ENCODE data around the gene FOXO6. TPM values are rescaled to one million over a fixed set of nuclear protein-coding genes. Genes with fewer than 3 reads are reported as not detected.

FOXO6 gene
- total RNA-seq, 4 donors from 2014 or later, result 3.9 to 20.1 (median 7.6) TPM; not detected in 1

- intact Hi-C loops (cut with DNase I; ENCODE audit: low total_unique reads), result no loop called here
- Histone ChIP-seq H3K9me3 (no peaks in the 10 kb centered on the region), H3K27ac (no peak overlapping the region), H3K36me3 (no peaks in the 10 kb centered on the region), H3K27me3 (no peaks in the 10 kb centered on the region), H3K4me3 (no peak overlapping the region), H3K4me1 (no peaks in the 10 kb centered on the region)
- TF ChIP-seq POLR2A (IDR thresholded peaks at IDR 0.05), result no peak
- TF ChIP-seq, protein P1, sequence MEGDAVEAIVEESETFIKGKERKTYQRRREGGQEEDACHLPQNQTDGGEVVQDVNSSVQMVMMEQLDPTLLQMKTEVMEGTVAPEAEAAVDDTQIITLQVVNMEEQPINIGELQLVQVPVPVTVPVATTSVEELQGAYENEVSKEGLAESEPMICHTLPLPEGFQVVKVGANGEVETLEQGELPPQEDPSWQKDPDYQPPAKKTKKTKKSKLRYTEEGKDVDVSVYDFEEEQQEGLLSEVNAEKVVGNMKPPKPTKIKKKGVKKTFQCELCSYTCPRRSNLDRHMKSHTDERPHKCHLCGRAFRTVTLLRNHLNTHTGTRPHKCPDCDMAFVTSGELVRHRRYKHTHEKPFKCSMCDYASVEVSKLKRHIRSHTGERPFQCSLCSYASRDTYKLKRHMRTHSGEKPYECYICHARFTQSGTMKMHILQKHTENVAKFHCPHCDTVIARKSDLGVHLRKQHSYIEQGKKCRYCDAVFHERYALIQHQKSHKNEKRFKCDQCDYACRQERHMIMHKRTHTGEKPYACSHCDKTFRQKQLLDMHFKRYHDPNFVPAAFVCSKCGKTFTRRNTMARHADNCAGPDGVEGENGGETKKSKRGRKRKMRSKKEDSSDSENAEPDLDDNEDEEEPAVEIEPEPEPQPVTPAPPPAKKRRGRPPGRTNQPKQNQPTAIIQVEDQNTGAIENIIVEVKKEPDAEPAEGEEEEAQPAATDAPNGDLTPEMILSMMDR (IDR thresholded peaks at IDR 0.05), result no peak
- no peak for DNase-seq
Observed at GRCh38 chr1:41348394-41348793, 12.8 kb upstream of the FOXO6 start.

GRCh38 chr1:41349361-41350054 is 11.7 kb upstream of the FOXO6 start:
- TF ChIP-seq, protein P1 (IDR thresholded peaks at IDR 0.05), result no peak
- TF ChIP-seq POLR2A (IDR thresholded peaks at IDR 0.05), result no peak
- no peak overlapping the region for H3K4me3 ChIP-seq
- intact Hi-C loops (cut with DNase I; ENCODE audit: low total_unique reads), result no loop called here
- H3K9me3 ChIP-seq, result no peaks in the 10 kb centered on the region
- no peaks in the 10 kb centered on the region for H3K4me1 ChIP-seq
- peak in 1 of 2 donors; percentile 10 for DNase-seq
- H3K27ac ChIP-seq, result no peak overlapping the region
- H3K36me3 ChIP-seq, result no peaks in the 10 kb centered on the region
- H3K27me3 ChIP-seq, result no peaks in the 10 kb centered on the region

DNA sequence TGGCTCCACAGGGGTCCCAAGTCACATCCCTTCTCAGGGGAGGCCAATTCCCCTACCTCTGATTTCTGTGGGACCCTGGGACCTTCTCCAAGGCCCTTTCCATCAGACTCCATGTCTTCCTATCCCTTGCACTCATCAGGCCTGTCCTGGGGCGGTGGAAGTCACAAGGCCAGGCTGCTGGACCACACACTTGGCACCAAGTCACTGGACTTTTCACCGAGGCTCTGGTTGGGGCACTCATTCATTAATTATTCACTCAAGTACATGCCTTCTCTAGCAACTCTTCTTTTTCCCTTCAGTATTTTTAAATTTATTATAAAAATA is 11.2 kb upstream of the FOXO6 start:
- no peaks in the 10 kb centered on the region for H3K36me3 ChIP-seq
- no peak overlapping the region for H3K27ac ChIP-seq
- DNase-seq, result no peak
- no peaks in the 10 kb centered on the region for H3K9me3 ChIP-seq
- intact Hi-C loops (cut with DNase I; ENCODE audit: low total_unique reads), result no loop called here
- no peak overlapping the region for H3K4me3 ChIP-seq
- TF ChIP-seq POLR2A (IDR thresholded peaks at IDR 0.05), result no peak
- TF ChIP-seq, protein P1 (IDR thresholded peaks at IDR 0.05), result no peak
- no peaks in the 10 kb centered on the region for H3K4me1 ChIP-seq
- no peaks in the 10 kb centered on the region for H3K27me3 ChIP-seq

- Histone ChIP-seq H3K27me3 (no peaks in the 10 kb centered on the region), H3K27ac (no peak overlapping the region), H3K4me1 (no peaks in the 10 kb centered on the region), H3K36me3 (no peaks in the 10 kb centered on the region), H3K9me3 (no peaks in the 10 kb centered on the region), H3K4me3 (no peak overlapping the region)
- TF ChIP-seq, protein P1 (IDR thresholded peaks at IDR 0.05), result no peak
- no peak for TF ChIP-seq POLR2A (IDR thresholded peaks at IDR 0.05)
- intact Hi-C loops (cut with DNase I; ENCODE audit: low total_unique reads), result no loop called here
- no peak for DNase-seq
Observed at GRCh38 chr1:41351262-41352151, 9.7 kb upstream of the FOXO6 start.

GRCh38 chr1:41353744-41354143 is 7.5 kb upstream of the FOXO6 start:
- Histone ChIP-seq H3K4me3 (no peak overlapping the region), H3K36me3 (no peaks in the 10 kb centered on the region), H3K27me3 (no peaks in the 10 kb centered on the region), H3K27ac (no peak overlapping the region), H3K4me1 (no peaks in the 10 kb centered on the region), H3K9me3 (no peaks in the 10 kb centered on the region)
- DNase-seq, result peak; percentile 2 to 3
- TF ChIP-seq POLR2A (IDR thresholded peaks at IDR 0.05), result no peak
- TF ChIP-seq, protein P1 (IDR thresholded peaks at IDR 0.05), result no peak
- intact Hi-C loops (cut with DNase I; ENCODE audit: low total_unique reads), result no loop called here
